Activated naive CD4-positive, alpha-beta T cell treated with anti-CD3 and anti-CD28 coated beads, Interleukin-2, amount 50 U/mL, for 24 hours (primary cell): ENCODE measurements around the gene FAM174C.
A peak's percentile ranks its signal among the peaks of the same experiment; 100 is the strongest.
"Not testable (repeated sequence)": the region's sequence is repeated elsewhere in the genome, so short reads cannot be mapped to it uniquely, and the experiment has no call there.

Experiments used
- H3K27ac Mint-ChIP-seq: one replicate; pipeline ENCODE4 v1.8.0; 2021; ENCODE audit warnings: mild to moderate bottlenecking, mixed read lengths
- H3K27me3 Mint-ChIP-seq: one replicate; pipeline ENCODE4 v1.8.0; 2021; ENCODE audit warnings: mixed read lengths
- H3K36me3 Mint-ChIP-seq: one replicate; pipeline ENCODE4 v1.8.0; 2021; ENCODE audit warnings: mixed read lengths
- H3K4me1 Mint-ChIP-seq: one replicate; pipeline ENCODE4 v1.8.0; 2021; ENCODE audit warnings: mixed read lengths
- H3K4me3 Mint-ChIP-seq: one replicate; pipeline ENCODE4 v1.8.0; 2021; ENCODE audit warnings: mild to moderate bottlenecking, mixed read lengths
- H3K9me3 Mint-ChIP-seq: one replicate; pipeline ENCODE4 v1.8.0; 2021; ENCODE audit warnings: mixed read lengths

FAM174C gene

GRCh38 chr19:1302533-1303239, 27.4 kb downstream of the FAM174C start:
- Mint-ChIP-seq H3K27ac (no peak overlapping the region), H3K27me3 (peaks cover 2% of the 10 kb centered on the region), H3K9me3 (no peaks in the 10 kb centered on the region), H3K4me3 (no peak overlapping the region), H3K4me1 (no peaks in the 10 kb centered on the region), H3K36me3 (no peaks in the 10 kb centered on the region)

- no peaks in the 10 kb centered on the region for H3K9me3 Mint-ChIP-seq
- H3K4me3 Mint-ChIP-seq = no peak overlapping the region
- H3K27ac Mint-ChIP-seq = no peak overlapping the region
- no peaks in the 10 kb centered on the region for H3K4me1 Mint-ChIP-seq
- no peaks in the 10 kb centered on the region for H3K36me3 Mint-ChIP-seq
- no peaks in the 10 kb centered on the region for H3K27me3 Mint-ChIP-seq
Observed at GRCh38 chr19:1304197-1304924, 29.0 kb downstream of the FAM174C start.

GRCh38 chr19:1305354-1305753, 30.0 kb downstream of the FAM174C start:
- not testable (repeated sequence) for H3K27ac Mint-ChIP-seq, H3K27me3 Mint-ChIP-seq, H3K4me3 Mint-ChIP-seq, H3K4me1 Mint-ChIP-seq, H3K9me3 Mint-ChIP-seq, H3K36me3 Mint-ChIP-seq

- no peaks in the 10 kb centered on the region for H3K4me1 Mint-ChIP-seq
- H3K36me3 Mint-ChIP-seq = no peaks in the 10 kb centered on the region
- H3K27me3 Mint-ChIP-seq = no peaks in the 10 kb centered on the region
- no peak overlapping the region for H3K4me3 Mint-ChIP-seq
- no peak overlapping the region for H3K27ac Mint-ChIP-seq
- no peaks in the 10 kb centered on the region for H3K9me3 Mint-ChIP-seq
Observed at GRCh38 chr19:1307320-1307719, 32.0 kb downstream of the FAM174C start.

GRCh38 chr19:1307755-1308303, 32.5 kb downstream of the FAM174C start:
- H3K4me3 Mint-ChIP-seq = no peak overlapping the region
- no peaks in the 10 kb centered on the region for H3K9me3 Mint-ChIP-seq
- no peaks in the 10 kb centered on the region for H3K36me3 Mint-ChIP-seq
- H3K27me3 Mint-ChIP-seq = no peaks in the 10 kb centered on the region
- no peak overlapping the region for H3K27ac Mint-ChIP-seq
- no peaks in the 10 kb centered on the region for H3K4me1 Mint-ChIP-seq

- H3K36me3 Mint-ChIP-seq = no peaks in the 10 kb centered on the region
- H3K27me3 Mint-ChIP-seq = no peaks in the 10 kb centered on the region
- H3K27ac Mint-ChIP-seq = peak overlapping the region; percentile 17
- no peak overlapping the region for H3K4me3 Mint-ChIP-seq
- no peaks in the 10 kb centered on the region for H3K9me3 Mint-ChIP-seq
- no peaks in the 10 kb centered on the region for H3K4me1 Mint-ChIP-seq
Observed at GRCh38 chr19:1308718-1309117, 33.4 kb downstream of the FAM174C start.

- Mint-ChIP-seq H3K4me1 (no peaks in the 10 kb centered on the region), H3K4me3 (no peak overlapping the region), H3K27ac (no peak overlapping the region), H3K9me3 (no peaks in the 10 kb centered on the region), H3K36me3 (no peaks in the 10 kb centered on the region), H3K27me3 (no peaks in the 10 kb centered on the region)
Observed at GRCh38 chr19:1309977-1310852, 34.9 kb downstream of the FAM174C start.

- Mint-ChIP-seq H3K27me3 (no peaks in the 10 kb centered on the region), H3K9me3 (no peaks in the 10 kb centered on the region), H3K27ac (no peak overlapping the region), H3K4me1 (no peaks in the 10 kb centered on the region), H3K4me3 (no peak overlapping the region), H3K36me3 (no peaks in the 10 kb centered on the region)
Observed at GRCh38 chr19:1310853-1311180, 35.5 kb downstream of the FAM174C start.

- no peak overlapping the region for H3K27ac Mint-ChIP-seq
- no peaks in the 10 kb centered on the region for H3K4me1 Mint-ChIP-seq
- H3K9me3 Mint-ChIP-seq = no peaks in the 10 kb centered on the region
- no peaks in the 10 kb centered on the region for H3K36me3 Mint-ChIP-seq
- H3K27me3 Mint-ChIP-seq = no peaks in the 10 kb centered on the region
- no peak overlapping the region for H3K4me3 Mint-ChIP-seq
Observed at GRCh38 chr19:1311543-1312091, 36.3 kb downstream of the FAM174C start.

GRCh38 chr19:1312767-1313694, 37.7 kb downstream of the FAM174C start:
- Mint-ChIP-seq H3K36me3 (no peaks in the 10 kb centered on the region), H3K4me1 (no peaks in the 10 kb centered on the region), H3K9me3 (no peaks in the 10 kb centered on the region), H3K27me3 (peaks cover 9% of the 10 kb centered on the region), H3K4me3 (no peak overlapping the region), H3K27ac (no peak overlapping the region)

- H3K36me3 Mint-ChIP-seq = no peaks in the 10 kb centered on the region
- no peak overlapping the region for H3K27ac Mint-ChIP-seq
- no peaks in the 10 kb centered on the region for H3K9me3 Mint-ChIP-seq
- no peak overlapping the region for H3K4me3 Mint-ChIP-seq
- H3K27me3 Mint-ChIP-seq = peaks cover 11% of the 10 kb centered on the region
- H3K4me1 Mint-ChIP-seq = no peaks in the 10 kb centered on the region
Observed at GRCh38 chr19:1313695-1314613, 38.6 kb downstream of the FAM174C start.

GRCh38 chr19:1315470-1316166, 40.3 kb downstream of the FAM174C start:
- Mint-ChIP-seq H3K4me3 (no peak overlapping the region), H3K4me1 (no peaks in the 10 kb centered on the region), H3K36me3 (no peaks in the 10 kb centered on the region), H3K27me3 (peaks cover 13% of the 10 kb centered on the region), H3K9me3 (no peaks in the 10 kb centered on the region), H3K27ac (no peak overlapping the region)

- Mint-ChIP-seq H3K4me1 (no peaks in the 10 kb centered on the region), H3K9me3 (no peaks in the 10 kb centered on the region), H3K4me3 (no peak overlapping the region), H3K27ac (no peak overlapping the region), H3K36me3 (no peaks in the 10 kb centered on the region), H3K27me3 (peaks cover 16% of the 10 kb centered on the region)
Observed at GRCh38 chr19:1316466-1316865, 41.1 kb downstream of the FAM174C start.
